Osteoblast (primary cell): ENCODE results near the gene LTN1. TPM values are rescaled to one million over a fixed set of nuclear protein-coding genes. Genes with fewer than 3 reads are reported as not detected.

ENCODE experiments used
- DNase-seq: peaks from one replicate; pipeline ENCODE4 v3.0.0; 2011; ENCODE audit warnings: low spot score, mixed read lengths; ENCODE audit not compliant: insufficient read length; ENCODE audit errors: missing footprints
- H2AFZ ChIP-seq: 2 replicates; pipeline ENCODE4 v1.6.0; 2011; ENCODE audit warnings: mild to moderate bottlenecking, low read length
- H3K27ac ChIP-seq: 2 replicates; pipeline ENCODE4 v1.5.1; 2011; ENCODE audit warnings: mild to moderate bottlenecking, low read depth, low read length, moderate library complexity
- H3K27me3 ChIP-seq: 2 replicates; pipeline ENCODE4 v1.6.0; 2012; ENCODE audit warnings: mild to moderate bottlenecking, control low read depth, inconsistent platforms, low read length, moderate library complexity; ENCODE audit not compliant: insufficient read depth
- H3K36me3 ChIP-seq: 2 replicates; pipeline ENCODE4 v1.5.1; 2011; ENCODE audit warnings: mild to moderate bottlenecking, low read length, control low read depth, moderate library complexity; ENCODE audit not compliant: insufficient read depth
- H3K4me1 ChIP-seq: 2 replicates; pipeline ENCODE4 v1.5.1; 2011; ENCODE audit warnings: mild to moderate bottlenecking, low read length, control low read depth, moderate library complexity; ENCODE audit not compliant: insufficient read depth
- H3K4me2 ChIP-seq: 2 replicates; pipeline ENCODE4 v1.6.0; 2011; ENCODE audit warnings: mild to moderate bottlenecking, low read length; ENCODE audit not compliant: insufficient read depth
- H3K4me3 ChIP-seq: fragments of 200-600 bp; sonication (generic); 3 replicates; pipeline ENCODE4 v1.5.1; 2012; ENCODE audit warnings: mild to moderate bottlenecking, low read length, inconsistent platforms; ENCODE audit not compliant: insufficient read depth
- H3K79me2 ChIP-seq: 2 replicates; pipeline ENCODE4 v1.6.0; 2012; ENCODE audit warnings: mild to moderate bottlenecking, low read length, control low read depth, inconsistent platforms; ENCODE audit not compliant: insufficient read depth
- H3K9me3 ChIP-seq: 2 replicates; pipeline ENCODE4 v1.5.1; 2011; ENCODE audit warnings: low read depth, low read length, control low read depth
- H4K20me1 ChIP-seq: 2 replicates; pipeline ENCODE4 v1.6.0; 2012; ENCODE audit warnings: mild to moderate bottlenecking, low read length, control low read depth; ENCODE audit not compliant: insufficient read depth
- total RNA-seq: library from RNA; depleted of rRNA; stranded (reverse); fragments of >200 nt; gene quantifications from 2 replicates; pipeline ENCODE4 v1.2.3, GENCODE V29; 2012
- TF ChIP-seq, protein P1 (sequence below): IDR thresholded peaks from 2 replicates; pipeline ENCODE4 v1.5.1; 2011; ENCODE audit warnings: mild to moderate bottlenecking, low read depth, low read length, moderate library complexity; ENCODE audit errors: extremely low read depth

The LTN1 gene
- total RNA-seq, 1 donor: 27.5 TPM

DNA sequence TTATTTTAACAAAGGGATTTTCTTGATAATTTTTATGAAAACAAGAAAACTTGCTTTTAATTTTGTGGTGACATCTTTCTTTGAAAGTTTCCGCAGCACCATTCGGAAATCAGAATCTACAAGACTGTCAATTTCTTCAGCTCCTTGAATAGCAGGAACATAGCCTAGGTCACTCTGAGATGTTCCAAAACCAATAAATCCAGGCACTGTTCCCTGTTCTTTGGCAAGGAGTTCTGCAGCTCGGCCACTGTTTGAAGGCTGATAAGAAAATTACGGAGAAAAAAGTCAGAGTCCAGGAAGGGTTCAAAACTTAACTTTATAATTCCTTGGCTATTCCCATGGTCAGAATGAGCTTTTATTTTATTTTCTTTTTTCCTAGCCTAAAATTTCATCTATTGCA, 6.0 kb downstream of the LTN1 start:
- peaks cover 46% of the 10 kb centered on the region for H3K79me2 ChIP-seq

DNA sequence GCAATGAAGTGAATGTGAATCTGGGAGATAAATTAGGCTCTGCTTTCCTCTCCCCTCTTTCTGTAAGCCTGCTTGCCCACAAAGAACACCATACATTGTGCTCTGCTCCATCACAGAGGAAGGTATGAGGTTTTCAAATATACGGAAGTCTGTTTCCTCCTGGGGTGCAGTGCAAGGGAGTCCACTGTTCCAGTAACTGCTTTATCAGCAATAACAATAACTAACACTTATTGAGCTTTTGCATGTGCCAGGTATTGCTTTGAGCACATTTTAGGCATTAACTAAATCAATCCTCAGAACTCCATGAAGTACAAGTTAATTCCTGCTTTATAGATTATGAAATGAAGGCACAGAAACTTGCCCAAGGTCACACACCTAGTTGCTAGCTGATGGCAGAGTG, 10.0 kb downstream of the LTN1 start:
- Histone ChIP-seq H3K36me3 (peaks cover 42% of the 10 kb centered on the region), H3K79me2 (peaks cover 12% of the 10 kb centered on the region), H3K27ac (no peak overlapping the region), H2AFZ (no peak overlapping the region), H3K4me1 (no peaks in the 10 kb centered on the region), H3K4me2 (no peak overlapping the region), H4K20me1 (no peaks in the 10 kb centered on the region), H3K4me3 (no peak overlapping the region), H3K27me3 (no peaks in the 10 kb centered on the region), H3K9me3 (no peaks in the 10 kb centered on the region)
- no peak for DNase-seq
- TF ChIP-seq, protein P1, sequence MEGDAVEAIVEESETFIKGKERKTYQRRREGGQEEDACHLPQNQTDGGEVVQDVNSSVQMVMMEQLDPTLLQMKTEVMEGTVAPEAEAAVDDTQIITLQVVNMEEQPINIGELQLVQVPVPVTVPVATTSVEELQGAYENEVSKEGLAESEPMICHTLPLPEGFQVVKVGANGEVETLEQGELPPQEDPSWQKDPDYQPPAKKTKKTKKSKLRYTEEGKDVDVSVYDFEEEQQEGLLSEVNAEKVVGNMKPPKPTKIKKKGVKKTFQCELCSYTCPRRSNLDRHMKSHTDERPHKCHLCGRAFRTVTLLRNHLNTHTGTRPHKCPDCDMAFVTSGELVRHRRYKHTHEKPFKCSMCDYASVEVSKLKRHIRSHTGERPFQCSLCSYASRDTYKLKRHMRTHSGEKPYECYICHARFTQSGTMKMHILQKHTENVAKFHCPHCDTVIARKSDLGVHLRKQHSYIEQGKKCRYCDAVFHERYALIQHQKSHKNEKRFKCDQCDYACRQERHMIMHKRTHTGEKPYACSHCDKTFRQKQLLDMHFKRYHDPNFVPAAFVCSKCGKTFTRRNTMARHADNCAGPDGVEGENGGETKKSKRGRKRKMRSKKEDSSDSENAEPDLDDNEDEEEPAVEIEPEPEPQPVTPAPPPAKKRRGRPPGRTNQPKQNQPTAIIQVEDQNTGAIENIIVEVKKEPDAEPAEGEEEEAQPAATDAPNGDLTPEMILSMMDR: no peak

More for the DNA sequence above, 6.0 kb downstream of the LTN1 start:
- TF ChIP-seq, protein P1: no peak
- Histone ChIP-seq H3K4me1 (peaks cover 4% of the 10 kb centered on the region), H3K27ac (no peak overlapping the region), H3K36me3 (peaks cover 30% of the 10 kb centered on the region), H3K9me3 (no peaks in the 10 kb centered on the region), H3K4me3 (no peak overlapping the region), H2AFZ (no peak overlapping the region), H3K4me2 (no peak overlapping the region), H3K27me3 (no peaks in the 10 kb centered on the region), H4K20me1 (peaks cover 5% of the 10 kb centered on the region)
- no peak for DNase-seq

DNA sequence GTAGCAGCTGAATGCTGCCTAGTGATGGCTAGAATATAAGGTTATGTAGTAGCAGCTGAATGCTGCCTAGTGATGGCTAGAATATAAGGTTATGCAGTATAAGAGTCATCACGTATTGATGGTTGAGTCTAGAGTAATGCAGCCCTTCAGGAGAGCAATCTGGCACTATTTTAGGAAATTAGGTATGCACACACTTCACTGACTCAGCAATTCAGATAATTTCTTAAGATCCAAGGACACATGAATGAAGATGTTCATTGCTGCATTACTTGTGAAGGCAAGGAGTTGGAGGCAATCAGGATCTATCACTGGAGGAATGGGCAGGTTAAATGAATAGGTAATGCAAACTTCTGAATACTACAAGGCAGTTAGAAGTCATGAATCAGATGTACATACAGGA, 13.6 kb downstream of the LTN1 start:
- Histone ChIP-seq H2AFZ (no peak overlapping the region), H3K27ac (no peak overlapping the region), H3K4me3 (no peak overlapping the region), H3K27me3 (no peaks in the 10 kb centered on the region), H3K36me3 (peaks cover 45% of the 10 kb centered on the region), H3K4me2 (no peak overlapping the region), H3K9me3 (no peaks in the 10 kb centered on the region), H4K20me1 (no peaks in the 10 kb centered on the region), H3K79me2 (peaks cover 7% of the 10 kb centered on the region), H3K4me1 (no peaks in the 10 kb centered on the region)
- TF ChIP-seq, protein P1: no peak
- DNase-seq: no peak

DNA sequence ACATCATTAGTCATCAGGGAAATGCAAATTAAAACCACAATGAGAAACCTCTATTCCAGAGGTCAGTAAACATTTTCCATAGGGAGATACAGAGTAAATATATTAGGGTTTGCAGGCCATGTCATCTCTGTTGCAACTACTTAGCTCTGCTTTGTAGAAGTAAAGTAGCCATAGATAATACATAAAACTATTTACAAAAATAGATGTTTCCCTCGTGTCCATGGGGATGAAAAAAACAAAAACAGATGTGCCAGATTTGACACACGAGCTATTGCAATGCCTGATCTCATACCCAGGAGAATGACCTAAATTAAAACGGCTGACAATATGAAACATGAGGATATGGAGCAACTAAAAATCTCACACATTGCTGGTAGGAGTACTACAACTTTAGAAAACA, 17.3 kb downstream of the LTN1 start:
- Histone ChIP-seq H3K27me3 (no peaks in the 10 kb centered on the region), H4K20me1 (no peaks in the 10 kb centered on the region), H3K36me3 (peaks cover 14% of the 10 kb centered on the region), H3K4me2 (no peak overlapping the region), H3K4me1 (no peaks in the 10 kb centered on the region), H3K79me2 (peaks cover 10% of the 10 kb centered on the region), H3K9me3 (no peaks in the 10 kb centered on the region), H3K4me3 (no peak overlapping the region), H3K27ac (peak overlapping the region; percentile 19), H2AFZ (no peak overlapping the region)
- TF ChIP-seq, protein P1: no peak
- DNase-seq: no peak
